OCI-LY7 (cell line): ENCODE measurements around the gene ARHGAP18. TPM values are rescaled to one million over a fixed set of nuclear protein-coding genes. Genes with fewer than 3 reads are reported as not detected.

Experiments used
- BruUV-seq: library from RNA; stranded (reverse); fragments of 400-500 nt; replicated peaks from 2 replicates; lab custom pipeline; 2021; lab: Mats Ljungman, UMichigan
- CTCF ChIA-PET: fragments of 300-600 bp; sonication (Branson Sonifier 250); formaldehyde crosslinking; loops from one replicate; lab custom pipeline; 2022; ENCODE audit warnings: antibody characterized with exemption; ENCODE audit not compliant: unreplicated experiment; lab: Charles Lee
- POLR2A ChIA-PET: fragments of 300-600 bp; sonication (Branson Sonifier 250); formaldehyde crosslinking; loops from one replicate; lab custom pipeline; 2022; ENCODE audit warnings: antibody characterized with exemption; lab: Charles Lee
- DNase-seq: peaks from one replicate; pipeline ENCODE4 v3.0.0-alpha.2; 2015; ENCODE audit warnings: low spot score
- H2AFZ ChIP-seq: fragments of 200-600 bp; sonication (generic), shearing (Covaris generic); 2 replicates; pipeline ENCODE4 v1.6.1; 2014; ENCODE audit warnings: mild to moderate bottlenecking, antibody characterized with exemption, low read length, moderate library complexity
- H3K27ac ChIP-seq: fragments of 200-600 bp; sonication (generic); 2 replicates; pipeline ENCODE4 v1.5.1; 2014; ENCODE audit warnings: mixed run types, low read depth, mild to moderate bottlenecking, moderate library complexity, low read length, inconsistent platforms; ENCODE audit not compliant: poor library complexity, severe bottlenecking
- H3K36me3 ChIP-seq: fragments of 200-600 bp; sonication (generic); 2 replicates; pipeline ENCODE4 v1.6.1; 2014; ENCODE audit warnings: mild to moderate bottlenecking, antibody characterized with exemption, low read length, moderate library complexity, mixed read lengths; ENCODE audit not compliant: insufficient read depth
- H3K4me1 ChIP-seq: fragments of 200-600 bp; sonication (generic); 2 replicates; pipeline ENCODE4 v1.5.1; 2014; ENCODE audit warnings: mild to moderate bottlenecking, low read length; ENCODE audit not compliant: insufficient read depth, poor library complexity, severe bottlenecking
- H3K4me2 ChIP-seq: fragments of 200-600 bp; sonication (generic); 2 replicates; pipeline ENCODE4 v1.6.1; 2014; ENCODE audit warnings: mild to moderate bottlenecking, low read length
- H3K4me3 ChIP-seq: fragments of 200-600 bp; sonication (generic); 2 replicates; pipeline ENCODE4 v1.5.1; 2014; ENCODE audit warnings: mild to moderate bottlenecking, low read depth, low read length; ENCODE audit not compliant: poor library complexity, severe bottlenecking
- H3K79me2 ChIP-seq: fragments of 200-600 bp; sonication (generic); 2 replicates; pipeline ENCODE4 v1.6.1; 2016; ENCODE audit warnings: low read depth, mild to moderate bottlenecking, low read length, moderate library complexity, mixed read lengths; ENCODE audit not compliant: insufficient read depth
- H3K9me2 ChIP-seq: fragments of 200-600 bp; sonication (generic); 2 replicates; pipeline ENCODE4 v1.6.1; 2016; ENCODE audit warnings: mild to moderate bottlenecking, low read length, mixed read lengths; ENCODE audit not compliant: insufficient read depth
- H3K9me3 ChIP-seq: fragments of 200-600 bp; sonication (generic); 2 replicates; pipeline ENCODE4 v1.6.1; 2014; ENCODE audit warnings: mild to moderate bottlenecking, mixed run types, low read length, mixed read lengths
- H4K20me1 ChIP-seq: fragments of 200-600 bp; sonication (generic); 2 replicates; pipeline ENCODE4 v1.6.1; 2014; ENCODE audit warnings: mild to moderate bottlenecking, antibody characterized with exemption, low read length, moderate library complexity, mixed read lengths; ENCODE audit not compliant: insufficient read depth
- CTCF ChIP-seq: fragments of 200-600 bp; sonication (generic); conservative IDR thresholded peaks from 2 replicates; pipeline ENCODE4 v1.5.1; 2014; ENCODE audit warnings: mild to moderate bottlenecking, antibody characterized with exemption, low read length, moderate library complexity, mixed read lengths
- EZH2phosphoT487 ChIP-seq: fragments of 200-600 bp; sonication (generic); IDR thresholded peaks from 2 replicates; pipeline ENCODE4 v1.6.1; 2018; ENCODE audit warnings: low read depth, borderline replicate concordance, mild to moderate bottlenecking, mixed run types, antibody characterized with exemption, low read length, moderate library complexity, mixed read lengths
- intact Hi-C: fragments of 100-400 bp; cut with micrococcal nuclease; formaldehyde crosslinking; loops from one replicate; pipeline ENCODE4 v1.10.0; 2022; ENCODE audit not compliant: unreplicated experiment
- total RNA-seq, 2 experiments: library from RNA; depleted of rRNA in 1 of 2; stranded (reverse); fragments of >200 nt in 1 of 2; shearing (Covaris generic) in 1 of 2; gene quantifications; 2 replicates each; pipeline ENCODE4 v1.2.3, GENCODE V29; 2014 to 2022

The ARHGAP18 gene
- total RNA-seq, 2 experiments from 2014 or later = 4.8 to 7.5 TPM

DNA sequence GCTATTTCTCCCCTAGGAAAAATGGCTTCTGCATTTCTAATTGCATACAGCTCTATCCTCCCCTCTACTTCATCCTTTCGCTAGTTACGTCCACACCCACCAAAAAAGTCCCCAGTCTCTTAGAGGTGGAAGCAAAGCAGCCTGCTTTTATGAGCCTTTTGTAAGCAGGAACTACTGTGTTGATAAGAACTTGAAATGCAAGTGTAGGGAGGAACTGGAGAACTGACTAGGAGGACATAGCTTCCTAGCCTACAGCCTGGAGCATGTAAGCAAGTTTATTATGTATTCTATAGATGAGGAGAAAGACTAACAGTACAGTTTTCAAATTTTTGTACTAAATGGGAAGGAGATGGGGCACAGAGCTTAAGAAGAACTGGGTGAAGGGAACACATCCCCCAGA lies 10.3 kb downstream of the ARHGAP18 start:
- ChIA-PET POLR2A (interaction anchor here (0.9 to 2.3 kb wide), 5 partner anchors 9 to 121 kb away, joined by 3 to 18 read pairs (median 3); partner anchors contain the start of gene ARHGAP18), CTCF (no interaction called here)
- Histone ChIP-seq H3K4me3 (no peak overlapping the region), H3K4me1 (peaks cover 6% of the 10 kb centered on the region), H3K36me3 (no peaks in the 10 kb centered on the region), H3K9me2 (no peaks in the 10 kb centered on the region), H3K4me2 (no peak overlapping the region), H2AFZ (no peak overlapping the region), H3K79me2 (no peaks in the 10 kb centered on the region), H4K20me1 (no peaks in the 10 kb centered on the region), H3K27ac (no peak overlapping the region), H3K9me3 (no peaks in the 10 kb centered on the region)
- no peak for TF ChIP-seq CTCF
- no peak for TF ChIP-seq EZH2phosphoT487
- intact Hi-C loops = no loop called here
- DNase-seq = no peak
- BruUV-seq = no TSS peak

DNA sequence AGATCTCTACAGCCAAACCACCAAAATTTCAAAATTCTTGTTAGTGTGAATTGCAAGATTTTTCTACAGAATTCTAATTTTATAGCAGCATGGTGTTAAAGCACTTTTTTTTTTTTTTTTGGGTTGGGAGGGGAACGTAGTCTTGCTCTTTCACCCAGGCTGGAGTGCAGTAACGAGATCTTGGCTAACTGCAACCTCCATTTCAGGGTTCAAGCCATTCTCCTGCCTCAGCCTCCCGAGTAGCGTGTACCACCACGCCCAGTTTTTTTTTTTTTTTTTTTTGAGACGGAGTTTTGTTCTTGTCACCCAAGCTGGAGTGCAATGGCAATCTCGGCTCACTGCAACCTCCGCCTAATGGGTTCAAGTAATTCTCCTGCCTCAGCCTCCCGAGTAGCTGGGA lies 11.5 kb downstream of the ARHGAP18 start:
- H4K20me1 ChIP-seq = no peaks in the 10 kb centered on the region
- POLR2A ChIA-PET = interaction anchor here (1.0 to 2.3 kb wide), 2 partner anchors 8 to 11 kb away, joined by 3 to 18 read pairs; partner anchors contain the start of gene ARHGAP18
- H3K79me2 ChIP-seq = no peaks in the 10 kb centered on the region
- intact Hi-C loops = no loop called here
- H3K36me3 ChIP-seq = no peaks in the 10 kb centered on the region
- H3K4me2 ChIP-seq = no peak overlapping the region
- TF ChIP-seq EZH2phosphoT487 (no peak), CTCF (no peak)
- H3K27ac ChIP-seq = no peak overlapping the region
- no peak overlapping the region for H2AFZ ChIP-seq
- H3K9me3 ChIP-seq = no peaks in the 10 kb centered on the region
- H3K4me1 ChIP-seq = peaks cover 6% of the 10 kb centered on the region
- H3K9me2 ChIP-seq = no peaks in the 10 kb centered on the region
- BruUV-seq = no TSS peak
- no peak overlapping the region for H3K4me3 ChIP-seq
- CTCF ChIA-PET = no interaction called here
- DNase-seq = no peak

DNA sequence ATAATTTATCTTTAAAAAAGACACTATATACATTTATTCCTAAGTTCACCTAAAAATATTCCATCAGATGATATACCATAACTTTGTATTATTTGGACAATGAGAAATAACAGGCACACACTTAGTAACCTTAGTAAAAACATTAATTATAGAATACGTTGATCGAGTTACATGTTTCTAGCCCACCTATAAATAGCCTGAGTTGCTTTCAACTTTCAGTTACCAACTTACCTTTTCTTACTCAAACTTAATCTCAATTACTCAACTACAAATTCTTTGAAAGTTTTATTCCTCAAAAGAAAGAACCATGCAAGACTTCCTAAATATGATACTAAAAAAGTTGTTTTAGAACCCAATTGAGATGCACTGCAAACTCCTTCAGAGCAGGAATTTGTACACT lies 12.2 kb downstream of the ARHGAP18 start:
- no peak overlapping the region for H3K27ac ChIP-seq
- H3K4me3 ChIP-seq = no peak overlapping the region
- H3K9me3 ChIP-seq = no peaks in the 10 kb centered on the region
- intact Hi-C loops = no loop called here
- no TSS peak for BruUV-seq
- no peaks in the 10 kb centered on the region for H3K79me2 ChIP-seq
- H3K36me3 ChIP-seq = no peaks in the 10 kb centered on the region
- no peak for TF ChIP-seq EZH2phosphoT487
- no peak for TF ChIP-seq CTCF
- no peak overlapping the region for H3K4me2 ChIP-seq
- ChIA-PET POLR2A (interaction anchor here (3.6 kb wide), 1 partner anchor 11 kb away, joined by 20 read pairs; the partner anchor contains the start of gene ARHGAP18), CTCF (no interaction called here)
- no peaks in the 10 kb centered on the region for H3K9me2 ChIP-seq
- peaks cover 6% of the 10 kb centered on the region for H3K4me1 ChIP-seq
- H4K20me1 ChIP-seq = no peaks in the 10 kb centered on the region
- no peak for DNase-seq
- no peak overlapping the region for H2AFZ ChIP-seq
